ENCODE data around the gene ABCB4.

The ABCB4 gene

DNA sequence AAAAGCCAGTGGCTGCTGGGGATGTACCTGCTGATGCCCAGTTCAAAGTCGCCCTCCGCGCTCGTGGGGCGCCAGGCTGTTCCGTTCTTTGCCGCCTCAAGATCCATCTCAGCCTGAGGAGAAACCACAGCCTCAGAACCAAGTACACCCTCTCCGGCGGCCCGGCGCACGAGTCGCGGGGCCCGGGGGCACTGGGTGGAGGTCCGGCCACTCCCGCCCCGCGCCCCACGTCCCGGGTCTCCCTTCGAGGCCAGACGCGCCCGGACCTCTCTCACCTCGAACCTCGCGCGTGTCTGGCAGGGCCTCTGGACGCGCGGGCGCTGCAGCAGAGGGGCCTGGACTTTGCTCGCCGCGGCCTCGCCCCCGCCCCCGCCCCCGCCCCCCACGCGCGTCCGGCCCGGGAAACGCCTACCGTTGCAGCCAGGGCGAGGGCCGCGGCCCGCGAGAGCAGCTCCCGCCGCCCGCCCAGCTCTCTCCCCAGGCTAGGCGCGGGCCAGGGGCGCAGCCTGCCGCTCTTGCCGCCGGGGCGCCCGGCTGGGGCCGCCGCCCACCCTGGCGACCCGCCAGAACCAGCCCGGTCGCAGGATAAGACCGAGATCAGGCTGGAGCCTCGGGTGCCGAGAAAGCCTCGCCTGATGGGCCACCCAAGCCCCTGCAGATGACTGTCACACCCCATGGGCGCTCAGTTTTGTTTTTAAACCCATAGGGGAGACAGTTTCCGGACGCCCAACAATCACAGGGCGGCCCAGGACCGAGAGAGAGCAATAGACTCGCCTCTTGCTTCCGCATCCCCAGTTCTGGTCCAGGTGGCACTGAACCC, at the start of gene ABCB4:
TSS of gene ABCB4 (minus strand) at position 322 of the 820 bp plus-strand sequence. CDS start at position 107, 215 bp downstream.
- DNase-seq (ENCODE audit: low read depth in 2 of 2, low spot score in 1 of 2) = no peak

DNA sequence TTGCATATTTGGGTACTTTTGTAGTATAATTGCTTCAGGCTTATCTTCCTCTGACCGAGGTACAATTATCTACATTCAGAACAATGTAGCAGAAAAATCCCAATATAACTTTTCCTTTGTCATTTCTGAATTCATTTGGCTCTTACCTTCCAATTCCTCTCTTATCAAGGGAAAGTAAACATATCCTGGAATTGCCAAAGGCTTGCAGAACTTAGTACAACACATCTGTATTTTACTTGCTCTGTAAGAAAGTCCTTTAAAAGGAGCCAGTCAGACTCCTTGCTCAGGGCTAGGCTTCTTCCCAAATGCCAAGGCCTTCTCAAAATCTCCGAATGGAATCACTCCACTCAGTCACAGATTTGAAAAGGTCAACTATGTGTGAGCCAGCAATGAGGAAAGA, 43.3 kb upstream of the ABCB4 start:
- DNase-seq (ENCODE audit: low read depth in 2 of 2, low spot score in 1 of 2) = no peak

DNA sequence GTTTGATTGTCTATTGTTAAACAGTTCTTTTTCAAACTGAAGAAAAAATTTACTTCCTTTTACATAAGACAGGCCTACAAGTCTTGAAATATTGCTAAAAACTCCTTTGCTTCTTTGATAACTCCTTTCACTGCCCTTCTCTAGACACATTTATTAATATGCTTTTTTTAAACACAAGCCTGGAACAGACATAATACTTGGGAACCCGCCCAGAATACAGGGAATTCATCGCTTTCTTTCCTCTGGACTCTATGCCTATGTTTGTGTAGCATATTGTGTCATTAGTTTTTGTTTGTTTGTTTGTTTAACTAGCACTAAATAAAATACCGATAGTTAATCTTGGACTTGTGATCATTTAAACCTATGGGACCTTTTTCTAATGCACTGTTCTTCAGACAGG, 42.4 kb upstream of the ABCB4 start:
- no peak for DNase-seq (ENCODE audit: low read depth in 2 of 2, low spot score in 1 of 2)

DNA sequence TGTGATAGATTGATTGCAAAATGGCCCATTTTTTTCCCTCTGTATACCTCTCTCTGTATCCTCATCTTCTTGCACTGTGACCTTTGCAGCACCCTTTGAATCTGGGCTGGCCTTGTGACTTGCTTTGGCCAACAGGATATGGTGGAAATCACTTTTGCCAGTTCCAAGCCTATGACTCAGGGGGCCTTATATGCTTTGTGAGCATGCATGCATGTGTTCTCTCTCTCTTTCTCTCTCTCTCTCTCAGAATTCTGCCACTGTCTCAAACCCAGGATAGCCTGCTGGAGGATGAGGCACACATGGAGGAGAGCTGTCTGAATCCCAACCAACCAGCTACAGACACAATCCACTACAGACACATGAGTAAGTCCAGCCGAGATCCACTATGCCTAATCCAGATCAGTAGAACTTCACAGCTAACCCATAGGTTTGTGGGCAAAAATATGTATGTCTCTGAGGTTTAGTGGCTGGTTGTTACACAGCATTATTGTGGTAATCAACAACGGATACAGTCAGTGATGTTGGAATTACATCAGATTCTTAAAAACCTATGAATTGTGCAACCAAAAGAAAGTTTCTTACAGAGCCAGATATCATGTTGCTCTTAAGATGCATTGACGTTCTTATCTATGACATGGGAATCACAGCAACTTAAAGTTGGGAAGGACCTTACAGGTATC, 41.8 kb upstream of the ABCB4 start:
- DNase-seq (ENCODE audit: low read depth in 2 of 2, low spot score in 1 of 2) = no peak

DNA sequence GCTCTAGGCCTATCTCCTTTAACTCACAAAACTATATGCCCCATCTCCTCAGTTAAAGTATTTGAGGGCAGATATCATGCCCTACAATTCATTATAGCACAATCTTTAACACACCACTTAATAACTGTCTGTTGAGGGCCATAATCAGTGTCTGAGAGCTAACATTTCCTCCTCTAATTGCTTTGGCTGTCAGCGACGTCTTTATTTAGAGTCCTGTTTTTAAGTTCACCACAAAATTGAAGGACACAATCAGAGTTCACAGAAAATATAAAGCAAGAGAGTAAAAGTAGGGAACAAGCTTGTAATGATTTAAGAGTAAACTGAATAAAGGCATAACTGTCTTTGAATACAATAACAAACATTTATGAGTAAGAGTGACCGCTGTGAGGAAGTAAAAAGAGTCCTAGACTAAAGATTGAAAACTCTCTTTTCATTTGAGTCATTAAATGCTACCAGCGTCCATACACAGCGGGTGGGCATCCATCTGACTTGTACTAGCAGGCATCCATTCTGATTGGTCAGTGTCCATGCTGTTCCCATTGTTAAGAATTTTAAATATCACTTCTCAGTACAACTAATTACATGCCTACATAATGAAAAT, 38.4 kb upstream of the ABCB4 start:
- no peak for DNase-seq (ENCODE audit: low read depth in 2 of 2, low spot score in 1 of 2)

DNA sequence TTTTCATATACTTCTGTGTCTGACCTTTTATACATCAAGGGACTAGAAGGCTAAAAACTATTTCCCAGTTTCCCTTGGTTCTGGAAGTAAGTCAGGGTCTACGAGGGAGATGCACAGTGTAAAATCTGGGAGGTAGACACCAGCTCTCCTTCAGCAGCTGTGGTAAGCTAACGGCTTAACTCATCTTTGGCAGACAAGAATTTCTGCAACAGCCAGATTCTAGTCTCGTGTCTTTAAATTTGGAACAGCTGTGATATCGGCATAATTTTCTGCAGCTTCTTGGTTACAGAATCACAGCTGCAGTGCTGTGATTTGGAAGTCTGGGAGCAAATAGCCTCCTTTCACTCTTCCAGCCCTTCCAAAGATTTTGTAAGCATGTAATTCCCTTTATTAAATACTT, 37.4 kb upstream of the ABCB4 start:
- no peak for DNase-seq (ENCODE audit: low read depth in 2 of 2, low spot score in 1 of 2)

DNA sequence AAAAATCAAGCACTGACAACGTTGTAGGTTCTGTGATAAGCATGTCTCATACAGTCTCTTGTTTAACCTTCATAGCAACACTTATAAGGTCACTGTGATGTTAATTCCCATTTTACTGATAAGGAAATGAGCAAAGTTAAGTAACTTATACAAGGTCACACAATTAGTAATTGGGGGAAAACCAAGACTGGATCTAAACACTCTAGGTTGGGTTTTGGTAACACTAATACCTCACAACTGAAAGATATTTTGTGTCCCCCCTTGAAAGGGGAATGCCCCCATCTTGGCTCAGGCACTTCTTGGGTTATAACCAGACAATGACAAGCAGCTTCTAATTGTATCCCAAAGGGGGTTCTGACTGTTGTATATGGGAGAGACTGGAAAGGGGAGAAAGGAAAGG, 36.0 kb upstream of the ABCB4 start:
- DNase-seq (ENCODE audit: low read depth in 2 of 2, low spot score in 1 of 2) = no peak

DNA sequence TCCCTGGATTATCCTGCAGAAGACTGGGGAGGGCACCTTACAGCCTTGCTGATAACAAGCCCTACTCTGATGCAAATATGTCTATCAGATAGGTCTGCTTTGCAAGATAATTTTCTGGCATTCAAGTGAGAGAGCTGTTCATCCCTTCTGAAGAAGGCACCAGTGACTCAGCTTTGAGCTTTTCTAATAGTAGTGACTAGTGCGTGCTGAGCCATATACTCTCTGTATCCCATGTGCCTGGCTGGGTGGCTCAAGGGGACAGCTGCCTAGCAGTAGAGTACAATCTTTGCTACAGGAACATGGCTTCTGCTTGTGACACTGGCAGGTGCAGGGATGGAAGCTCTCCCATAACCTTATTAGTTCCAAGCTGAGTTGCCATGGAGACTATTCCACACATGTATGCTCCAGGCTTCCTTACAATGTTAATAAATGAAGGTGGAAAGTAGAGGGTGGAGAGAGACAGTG, 35.0 kb upstream of the ABCB4 start:
- no peak for DNase-seq (ENCODE audit: low read depth in 2 of 2, low spot score in 1 of 2)

DNA sequence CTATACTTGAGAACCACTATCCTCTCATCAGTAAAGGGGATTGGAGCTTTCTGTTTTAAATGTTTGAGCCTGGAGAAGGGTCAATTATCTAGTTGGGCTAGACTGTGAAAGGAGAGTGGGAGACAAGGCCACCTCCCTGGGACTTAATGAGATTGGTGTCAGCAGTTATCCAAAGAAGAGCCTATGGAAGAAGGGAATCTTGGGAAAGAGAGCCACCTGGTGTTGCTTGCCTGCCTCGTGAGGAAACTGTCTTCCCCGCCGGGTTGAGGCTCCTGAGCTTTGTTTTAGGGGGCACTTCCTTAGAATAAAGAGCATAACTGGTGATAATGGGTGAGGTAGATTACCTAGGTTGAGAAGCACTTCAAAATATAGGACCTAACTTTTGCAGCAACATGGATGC, 32.0 kb upstream of the ABCB4 start:
- no peak for DNase-seq (ENCODE audit: low read depth in 2 of 2, low spot score in 1 of 2)

DNA sequence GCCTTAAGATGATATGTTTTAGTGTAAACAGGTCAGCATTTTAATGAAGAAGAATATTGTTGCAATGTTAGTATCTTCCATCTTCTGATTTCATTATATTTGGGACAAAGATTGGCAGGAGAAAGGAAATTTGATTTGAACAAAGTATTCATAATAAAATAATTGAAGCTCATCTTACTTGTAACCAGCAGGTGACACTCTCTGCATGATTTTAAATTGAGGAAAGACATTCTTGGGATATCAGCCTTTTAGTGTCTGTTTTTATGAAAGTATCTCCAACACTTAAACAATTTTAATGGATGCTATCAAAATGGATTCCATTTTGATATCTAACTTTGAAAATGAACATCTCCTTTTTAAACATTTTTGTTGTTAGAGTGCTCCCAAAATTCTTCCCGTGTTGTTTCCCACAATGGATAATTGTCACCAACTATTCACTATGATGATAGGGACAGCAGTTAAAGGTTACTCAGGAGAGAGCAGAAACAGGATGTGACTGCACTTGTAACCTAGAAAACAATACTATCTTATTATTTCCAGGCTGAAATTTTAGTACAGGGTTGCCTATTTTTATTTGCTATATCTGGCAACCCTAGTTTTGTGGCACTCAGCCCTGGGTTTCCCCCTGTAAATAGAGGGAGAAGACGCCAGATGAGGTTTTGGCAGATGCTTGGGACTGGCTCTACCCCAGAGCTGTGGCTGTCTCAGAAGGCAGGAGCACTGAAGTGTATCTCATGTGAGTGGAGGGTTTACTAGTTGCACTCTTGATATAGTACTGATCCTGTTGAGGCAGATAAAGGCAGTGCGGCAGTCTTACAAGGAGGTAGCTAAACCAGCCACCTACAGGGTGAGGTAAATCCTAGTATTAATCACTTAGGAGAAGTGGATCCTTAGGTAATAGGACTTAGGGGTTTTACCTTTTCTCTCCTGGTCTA, 31.0 kb upstream of the ABCB4 start:
- no peak for DNase-seq (ENCODE audit: low read depth in 2 of 2, low spot score in 1 of 2)

DNA sequence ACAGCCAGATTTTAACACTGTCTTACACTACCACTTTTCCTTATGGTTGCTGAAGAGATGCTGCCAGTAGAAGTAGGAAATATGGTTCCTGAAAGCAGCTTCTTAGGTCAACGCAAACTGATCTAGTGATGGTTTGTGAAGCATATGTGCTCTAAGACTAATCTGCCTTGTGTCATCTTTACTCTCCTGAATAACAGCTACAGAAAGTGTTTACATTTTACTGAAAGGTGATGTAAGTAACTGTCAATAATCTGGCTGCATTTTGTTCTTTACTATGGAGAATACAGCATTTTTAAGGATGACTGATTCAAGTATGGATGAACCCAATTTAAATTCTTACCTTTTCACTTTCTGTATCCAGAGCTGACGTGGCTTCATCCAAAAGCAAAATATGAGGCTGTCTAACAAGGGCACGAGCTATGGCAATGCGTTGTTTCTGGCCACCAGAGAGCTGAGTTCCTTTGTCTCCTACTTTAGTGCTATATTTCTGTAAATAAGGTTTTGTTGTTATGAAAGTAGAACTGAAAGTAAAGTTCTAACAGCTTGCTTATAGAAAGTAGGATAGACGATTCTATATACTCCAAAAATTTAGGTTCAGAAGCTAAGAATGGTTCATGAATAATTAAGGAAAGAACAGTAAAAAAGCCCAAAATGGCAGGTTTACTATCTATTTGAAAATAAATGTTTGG, 30.2 kb upstream of the ABCB4 start:
- no peak for DNase-seq (ENCODE audit: low read depth in 2 of 2, low spot score in 1 of 2)

DNA sequence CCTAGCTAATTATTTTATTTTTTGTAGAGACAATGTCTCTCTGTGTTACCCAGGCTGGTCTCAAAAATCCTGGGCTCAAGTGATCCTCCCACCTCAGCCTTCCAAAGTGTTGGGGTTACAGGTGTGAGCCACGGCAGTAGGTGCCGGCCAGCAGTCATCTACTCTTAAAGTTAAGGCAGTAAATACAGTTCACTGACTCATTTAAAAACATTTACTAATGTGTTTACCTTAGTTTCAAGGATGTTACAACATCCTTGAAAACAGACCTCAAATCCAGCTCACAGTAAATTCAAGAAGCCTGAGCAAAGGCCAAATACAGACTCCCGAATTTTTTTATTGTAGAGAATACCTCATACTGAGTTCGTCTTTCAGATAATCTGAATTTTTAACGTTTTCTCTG, 29.6 kb upstream of the ABCB4 start:
- no peak for DNase-seq (ENCODE audit: low read depth in 2 of 2, low spot score in 1 of 2)

DNA sequence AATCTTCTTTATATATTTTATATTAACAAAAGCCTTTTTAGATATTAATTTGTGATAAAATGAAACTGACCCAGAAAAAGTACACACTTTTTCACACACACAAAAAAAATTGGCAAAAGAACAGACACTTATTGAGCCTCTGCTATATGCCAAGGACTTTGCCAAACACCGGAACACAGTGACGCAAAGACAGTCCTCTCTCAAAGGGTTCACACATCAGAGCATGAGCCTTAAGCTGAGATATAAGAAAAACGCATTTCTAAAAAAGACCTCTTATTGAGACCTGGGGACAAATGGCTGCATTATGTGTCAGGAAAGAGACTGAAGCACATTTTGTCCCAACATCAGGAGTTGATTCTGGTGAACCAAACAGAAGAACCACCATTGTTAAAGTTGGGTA, 24.0 kb upstream of the ABCB4 start:
- DNase-seq (ENCODE audit: low read depth in 2 of 2, low spot score in 1 of 2) = no peak

DNA sequence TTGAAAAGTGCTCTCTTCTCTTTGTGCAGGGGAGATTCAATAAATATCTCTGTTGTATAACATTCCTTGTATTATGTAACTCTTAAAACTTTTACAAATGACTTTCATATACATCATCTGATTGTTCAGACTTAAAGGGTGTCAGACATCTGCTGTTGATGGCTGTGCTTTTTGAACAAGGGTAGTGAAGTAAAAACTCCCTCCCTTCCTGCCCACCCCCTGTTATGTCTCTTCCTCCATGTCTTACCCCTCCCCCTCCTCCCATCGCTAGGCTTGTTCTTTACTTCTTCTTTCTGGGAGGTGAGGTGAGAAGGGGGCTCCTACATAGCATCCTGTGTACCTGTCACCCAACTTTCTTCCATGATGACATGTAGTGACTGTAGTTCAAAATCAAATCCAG, 23.4 kb upstream of the ABCB4 start:
- DNase-seq (ENCODE audit: low read depth in 2 of 2, low spot score in 1 of 2) = no peak

DNA sequence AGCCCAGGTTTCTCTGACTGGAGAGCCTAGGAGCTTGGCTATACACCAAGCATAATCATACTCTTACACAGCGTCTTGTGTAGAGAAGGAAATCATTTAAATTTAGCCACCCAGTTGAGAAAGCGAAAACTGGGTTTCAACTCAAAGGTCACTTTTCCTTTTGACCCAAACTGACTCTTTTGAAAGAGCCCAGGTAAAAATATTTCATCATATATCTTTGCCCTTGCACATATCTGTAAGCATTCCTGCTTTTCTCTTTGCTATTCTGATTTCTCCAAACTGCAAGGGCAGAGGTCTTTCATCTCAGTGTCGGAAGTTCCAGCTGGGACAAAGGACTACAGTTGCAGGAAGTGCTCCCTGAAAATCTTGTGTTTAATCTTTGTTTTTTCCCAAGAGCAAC, 22.0 kb upstream of the ABCB4 start:
- DNase-seq (ENCODE audit: low read depth in 2 of 2, low spot score in 1 of 2) = no peak

DNA sequence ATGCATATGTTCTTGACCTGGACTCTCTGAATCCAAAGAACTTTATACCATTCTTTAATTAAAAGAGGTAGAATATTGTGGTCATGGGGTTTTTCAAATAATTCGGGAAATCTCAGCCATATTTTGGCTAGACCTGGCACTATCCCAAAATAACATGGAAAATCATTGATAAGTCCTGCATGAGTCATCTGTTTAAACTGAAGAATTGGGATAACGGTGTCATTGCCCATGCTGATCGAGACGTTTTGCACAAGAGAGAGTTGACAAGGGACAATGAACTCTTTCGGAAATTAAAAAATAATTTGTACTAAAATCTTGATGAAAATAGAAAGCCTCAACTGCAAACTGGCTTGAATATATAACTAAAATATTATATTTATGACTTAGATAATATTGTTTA, 19.9 kb upstream of the ABCB4 start:
- DNase-seq (ENCODE audit: low read depth in 2 of 2, low spot score in 1 of 2) = no peak

DNA sequence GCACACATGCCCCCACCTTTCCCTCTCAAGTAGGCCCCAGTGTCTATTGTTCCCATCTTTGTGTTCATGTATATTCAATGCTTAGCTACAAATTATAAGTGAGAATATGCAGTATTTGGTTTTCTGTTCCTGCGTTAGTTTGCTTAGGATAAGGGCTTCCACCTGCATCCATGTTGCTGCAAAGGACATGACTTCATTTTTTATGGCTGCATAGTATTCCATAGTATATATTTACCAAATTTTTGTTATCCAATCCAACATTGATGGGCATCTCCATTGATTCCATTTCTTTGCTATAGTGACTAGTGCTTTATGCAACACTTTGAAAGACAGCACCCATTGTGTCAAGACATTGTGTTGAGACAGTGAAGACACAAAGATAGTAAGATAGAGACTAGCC, 19.0 kb upstream of the ABCB4 start:
- no peak for DNase-seq (ENCODE audit: low read depth in 2 of 2, low spot score in 1 of 2)

DNA sequence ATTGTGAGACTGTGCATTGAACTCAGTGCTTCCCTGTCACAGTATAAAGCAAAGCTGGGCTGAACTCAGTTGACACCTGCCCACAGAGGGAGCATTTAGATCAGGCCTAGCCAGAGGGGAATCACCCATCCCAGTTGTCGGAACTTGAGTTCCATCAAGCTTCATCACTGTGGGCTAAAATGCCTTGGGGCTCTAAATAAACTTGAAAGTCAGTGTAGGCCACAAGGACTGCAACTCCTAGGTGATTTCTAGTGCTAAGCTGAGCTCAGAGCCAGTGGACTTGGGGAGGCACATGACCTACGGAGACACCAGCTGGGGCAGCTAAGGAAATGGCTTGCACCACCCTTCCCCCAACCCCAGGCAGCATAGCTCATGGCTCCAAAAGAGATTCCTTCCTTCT, 7.7 kb upstream of the ABCB4 start:
- DNase-seq (ENCODE audit: low read depth in 2 of 2, low spot score in 1 of 2) = no peak

DNA sequence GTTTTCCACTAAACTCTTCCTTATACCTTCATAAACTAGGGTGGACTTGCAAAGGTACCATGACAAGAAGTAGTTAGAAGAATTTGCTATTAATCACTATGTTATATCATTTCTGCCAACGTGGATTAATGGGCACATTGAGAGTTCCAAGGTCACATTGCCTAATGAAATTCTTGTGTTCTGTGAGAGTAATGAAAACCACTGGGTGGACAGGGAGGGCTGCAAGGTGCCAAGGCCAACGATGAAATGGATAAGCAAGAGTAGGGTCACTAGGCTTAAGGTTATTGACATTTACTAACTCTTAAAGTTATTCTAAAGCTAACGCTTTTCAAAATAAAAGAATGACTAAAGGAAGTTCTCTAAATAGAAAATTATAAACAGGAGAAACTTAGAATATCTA, 6.6 kb upstream of the ABCB4 start:
- no peak for DNase-seq (ENCODE audit: low read depth in 2 of 2, low spot score in 1 of 2)

DNA sequence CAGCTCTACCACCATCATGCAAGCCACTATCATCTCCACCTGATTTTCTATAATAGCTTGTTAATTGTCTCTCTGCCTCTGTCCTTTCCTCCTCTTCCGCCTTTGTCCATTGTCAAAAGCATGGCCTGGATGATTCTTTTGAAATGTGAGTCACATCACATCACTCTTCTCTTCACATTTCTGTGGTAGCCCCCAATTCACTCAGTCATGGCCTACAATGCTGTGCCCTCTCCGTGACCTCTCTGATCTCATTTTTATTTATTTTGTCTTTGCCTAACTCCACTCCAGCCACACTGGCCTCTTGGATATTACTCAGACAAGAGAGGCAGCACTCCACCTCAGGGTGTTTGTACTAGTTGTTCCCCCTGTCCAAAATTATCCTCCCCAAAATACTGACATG, 4.9 kb upstream of the ABCB4 start:
- no peak for DNase-seq (ENCODE audit: low read depth in 2 of 2, low spot score in 1 of 2)

DNA sequence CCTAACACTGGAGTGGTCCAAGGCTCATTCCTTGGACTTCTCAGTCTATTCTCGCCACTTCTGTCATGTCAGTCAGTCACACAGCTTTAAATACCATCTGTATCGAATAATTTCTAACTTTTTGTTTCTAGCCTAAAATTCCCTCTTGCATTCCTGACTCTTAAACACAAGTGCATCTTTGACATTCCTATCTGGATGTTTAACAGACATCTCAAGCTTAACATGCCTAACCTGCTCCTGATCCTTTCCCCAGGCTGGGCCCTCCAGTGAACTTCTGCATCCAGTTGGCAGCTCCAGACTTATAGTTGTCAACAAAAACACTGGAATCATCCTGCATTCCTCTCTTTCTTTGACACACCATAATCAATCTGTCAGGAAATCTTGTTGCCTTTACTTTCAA, 4.5 kb upstream of the ABCB4 start:
- no peak for DNase-seq (ENCODE audit: low read depth in 2 of 2, low spot score in 1 of 2)

Data from stimulated activated CD8-positive, alpha-beta memory T cell treated with anti-CD3 and anti-CD28 coated beads, Interleukin-4, amount 100 ng/mL, for 4 hours (primary cell).